GM23248 (cell line): ENCODE results near the gene SLC12A3. TPM values are rescaled to one million over a fixed set of nuclear protein-coding genes. Genes with fewer than 3 reads are reported as not detected.

Source experiments
- DNase-seq: peaks from one replicate; pipeline ENCODE4 v3.0.0-alpha.2; 2015
- H2AFZ ChIP-seq: fragments of 200-600 bp; sonication (generic); 2 replicates; pipeline ENCODE4 v1.6.1; 2016; ENCODE audit warnings: antibody characterized with exemption
- H3F3A ChIP-seq: fragments of 200-600 bp; sonication (generic); 2 replicates; pipeline ENCODE4 v1.6.1; 2016; ENCODE audit warnings: mild to moderate bottlenecking, antibody characterized with exemption, mixed run types; ENCODE audit not compliant: insufficient read depth
- H3K27ac ChIP-seq: fragments of 200-600 bp; sonication (generic); 2 replicates; pipeline ENCODE4 v1.5.1; 2016; ENCODE audit warnings: mild to moderate bottlenecking
- H3K27me3 ChIP-seq: fragments of 200-600 bp; sonication (generic); replicated peaks from 2 replicates; pipeline ENCODE4 v1.6.1; 2016; ENCODE audit warnings: mild to moderate bottlenecking; ENCODE audit not compliant: insufficient read depth
- H3K36me3 ChIP-seq: fragments of 200-600 bp; sonication (generic); 2 replicates; pipeline ENCODE4 v1.6.1; 2016; ENCODE audit warnings: low read depth, mild to moderate bottlenecking
- H3K4me1 ChIP-seq: fragments of 200-600 bp; sonication (generic); 2 replicates; pipeline ENCODE4 v1.6.1; 2016; ENCODE audit warnings: mild to moderate bottlenecking; ENCODE audit not compliant: insufficient read depth
- H3K4me2 ChIP-seq: fragments of 200-600 bp; sonication (generic); one replicate; pipeline ENCODE4 v1.6.1; 2016; ENCODE audit warnings: mild to moderate bottlenecking; ENCODE audit not compliant: unreplicated experiment
- H3K4me3 ChIP-seq: fragments of 200-600 bp; sonication (generic); 2 replicates; pipeline ENCODE4 v1.5.1; 2016; ENCODE audit warnings: mild to moderate bottlenecking
- H3K79me2 ChIP-seq: fragments of 200-600 bp; sonication (generic); 2 replicates; pipeline ENCODE4 v1.6.1; 2016; ENCODE audit warnings: mild to moderate bottlenecking; ENCODE audit not compliant: insufficient read depth
- H3K9ac ChIP-seq: fragments of 200-600 bp; sonication (generic); 2 replicates; pipeline ENCODE4 v1.6.1; 2016; ENCODE audit warnings: mild to moderate bottlenecking
- H3K9me2 ChIP-seq: fragments of 200-600 bp; sonication (generic); 2 replicates; pipeline ENCODE4 v1.6.1; 2016; ENCODE audit warnings: mixed run types, mild to moderate bottlenecking, moderate library complexity; ENCODE audit not compliant: insufficient read depth
- H3K9me3 ChIP-seq: fragments of 200-600 bp; sonication (generic); one replicate; pipeline ENCODE4 v1.6.1; 2017; ENCODE audit warnings: low read depth
- H4K20me1 ChIP-seq: fragments of 200-600 bp; sonication (generic); 2 replicates; pipeline ENCODE4 v1.6.0; 2016; ENCODE audit not compliant: insufficient read depth
- EZH2 ChIP-seq: fragments of 200-600 bp; sonication (generic); IDR thresholded peaks from 2 replicates; pipeline ENCODE4 v1.6.1; 2018; ENCODE audit warnings: antibody characterized with exemption, mild to moderate bottlenecking; ENCODE audit not compliant: insufficient read depth, poor library complexity, severe bottlenecking
- EZH2phosphoT487 ChIP-seq: fragments of 200-600 bp; sonication (generic); IDR thresholded peaks from 2 replicates; pipeline ENCODE4 v1.6.1; 2018; ENCODE audit warnings: antibody characterized with exemption, moderate library complexity, mild to moderate bottlenecking, low read depth; ENCODE audit not compliant: insufficient read depth
- WGBS, 2 experiments: methylation state at CpG; one replicate each; pipeline ENCODE4 v1.1.6; 2015 to 2017; ENCODE audit warnings: low lambda C conversion rate in 2 of 2, low coverage in 1 of 2; ENCODE audit errors: missing lambda C conversion rate in 2 of 2; 5-methylcytosine and 5-hydroxymethylcytosine counted together
- in situ Hi-C: fragments of 300-500 bp; cut with MboI; formaldehyde crosslinking; loops from 2 replicates; pipeline ENCODE4 v1.15.0; 2020
- polyA plus RNA-seq: library from polyadenylated mRNA; unstranded; fragments of >200 nt; fragmentation: Nextera tagmentation; extraction: Ambion mirVana; gene quantifications from 2 replicates; pipeline ENCODE4 v1.2.1, GENCODE V29; 2016
- total RNA-seq: library from RNA; depleted of rRNA; stranded (reverse); fragments of >200 nt; shearing (Covaris generic); gene quantifications from 2 replicates; pipeline ENCODE4 v1.2.3, GENCODE V29; 2014

The SLC12A3 gene
- total and polyA plus RNA-seq, 2 experiments from 2014 or later = not detected

DNA sequence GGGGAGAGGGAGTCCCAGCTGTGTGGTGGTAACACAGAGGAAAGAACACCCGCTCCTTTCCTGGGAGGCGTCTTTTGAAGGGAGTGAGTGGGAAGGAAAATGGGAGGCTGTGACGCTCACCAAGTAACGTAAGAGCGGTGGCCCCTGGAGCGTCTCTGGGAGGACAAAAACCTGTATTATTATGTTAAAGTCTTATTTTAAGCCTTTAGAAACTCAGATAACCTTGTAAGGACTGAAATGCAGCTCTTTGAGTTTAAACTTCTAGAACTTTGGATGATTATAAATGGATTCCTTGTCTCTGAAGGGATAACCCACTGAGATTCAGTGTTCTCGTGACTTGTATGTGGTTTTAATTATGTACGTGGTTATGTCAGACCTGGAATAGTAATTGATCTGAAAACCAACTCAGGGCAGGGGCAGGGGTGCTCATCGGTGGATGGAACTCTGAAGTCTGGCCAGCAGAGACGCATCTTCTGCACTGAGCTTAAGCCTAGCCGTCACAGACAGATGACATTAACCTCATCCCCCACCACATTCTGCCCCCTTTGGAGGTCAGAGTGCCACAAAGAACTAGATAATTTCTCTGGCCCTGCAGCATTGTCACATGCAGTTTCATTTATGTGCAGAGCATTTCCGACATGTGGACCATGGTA, 41.8 kb upstream of the SLC12A3 start:
- 72 to 73% methylated on average over 12 of the region's 12 CpGs for WGBS, 2 experiments

DNA sequence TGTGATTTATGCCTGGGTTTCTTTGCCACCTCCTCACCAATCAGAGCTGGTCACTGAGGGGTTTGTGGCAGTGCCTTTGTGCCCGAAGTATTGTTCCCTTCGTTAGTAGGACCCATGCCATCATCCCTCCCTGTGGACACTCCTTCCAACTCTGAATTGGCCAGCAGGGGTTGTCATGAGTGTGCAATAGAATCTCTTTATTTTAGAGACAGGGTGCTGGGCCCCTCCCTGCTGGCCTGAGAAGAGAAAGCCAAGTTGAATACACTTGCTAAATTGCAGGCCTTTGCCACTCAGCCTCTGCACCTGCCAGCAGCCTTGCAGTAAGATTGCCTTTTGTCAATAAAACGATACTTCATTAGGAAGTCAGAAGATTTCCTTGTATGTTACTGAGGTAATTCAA, 40.7 kb upstream of the SLC12A3 start:
- Histone ChIP-seq H3K9me2 (no peaks in the 10 kb centered on the region), H3K4me3 (no peak overlapping the region), H3K4me2 (no peak overlapping the region), H3K9me3 (no peaks in the 10 kb centered on the region), H3K4me1 (peaks cover 3% of the 10 kb centered on the region), H3K9ac (no peak overlapping the region), H3K27me3 (no peaks in the 10 kb centered on the region), H4K20me1 (no peaks in the 10 kb centered on the region), H3K36me3 (no peaks in the 10 kb centered on the region; the same call in 1 of the 2 replicates), H3K27ac (no peak overlapping the region), H3F3A (0 out of 2 replicates have a peak, but pooled peaks cover 4% of the 10 kb centered on the region), H2AFZ (no peak overlapping the region), H3K79me2 (no peaks in the 10 kb centered on the region)
- TF ChIP-seq EZH2phosphoT487 (no peak), EZH2 (no peak)
- in situ Hi-C loops = no loop called here
- 20 to 34% methylated on average over 3 of the region's 3 CpGs for WGBS, 2 experiments
- DNase-seq = peak; percentile 51

More for the DNA sequence above, 41.8 kb upstream of the SLC12A3 start:
- Histone ChIP-seq H2AFZ (no peak overlapping the region), H3K36me3 (peaks cover 4% of the 10 kb centered on the region; the same call in 1 of the 2 replicates), H3K9me2 (no peaks in the 10 kb centered on the region), H3K79me2 (no peaks in the 10 kb centered on the region), H3K4me2 (no peak overlapping the region), H3K9ac (no peak overlapping the region), H3K4me3 (no peak overlapping the region), H3K4me1 (peaks cover 3% of the 10 kb centered on the region), H3K27me3 (no peaks in the 10 kb centered on the region), H3F3A (0 out of 2 replicates have a peak, but pooled peaks cover 4% of the 10 kb centered on the region), H3K9me3 (no peaks in the 10 kb centered on the region), H3K27ac (no peak overlapping the region), H4K20me1 (no peaks in the 10 kb centered on the region)
- no peak for DNase-seq
- no peak for TF ChIP-seq EZH2
- no peak for TF ChIP-seq EZH2phosphoT487
- in situ Hi-C loops = no loop called here

DNA sequence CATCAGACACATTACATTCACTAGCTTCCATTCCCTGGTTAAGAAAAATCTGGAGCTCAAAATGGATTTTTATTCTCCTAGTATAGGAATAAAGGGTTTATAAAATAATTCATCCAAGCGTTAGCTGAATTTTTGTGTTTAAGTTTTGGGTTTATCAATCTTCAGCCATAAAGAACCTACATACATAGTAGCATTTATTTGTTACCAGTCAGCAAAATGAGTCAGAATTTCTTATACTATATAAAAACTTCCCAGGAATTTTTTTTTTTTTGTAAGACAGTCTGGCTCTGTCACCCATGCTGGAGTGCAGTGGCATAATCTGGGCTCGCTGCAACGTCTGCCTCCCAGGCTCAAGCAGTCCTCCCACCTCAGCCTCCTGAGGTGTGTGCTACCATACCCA, 40.2 kb upstream of the SLC12A3 start:
- H3K4me3 ChIP-seq = no peak overlapping the region

DNA sequence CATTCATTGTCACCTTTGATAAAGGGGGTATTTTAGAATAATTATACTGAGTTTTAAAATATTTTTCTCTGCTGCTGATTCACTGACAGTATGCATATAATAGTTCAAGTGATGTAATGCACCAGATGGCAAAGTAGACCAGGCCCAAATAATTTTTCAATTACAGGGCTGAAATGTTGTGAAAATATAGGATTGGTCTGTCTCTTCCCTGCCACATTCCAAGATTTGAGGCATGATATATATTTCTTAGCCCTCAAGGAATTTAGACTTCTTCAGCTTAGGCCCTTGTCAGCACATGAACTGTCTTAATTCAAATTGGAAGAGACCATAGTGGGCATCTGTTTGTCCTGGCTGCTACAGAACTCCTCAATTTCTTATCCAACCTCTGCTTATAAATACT, 39.2 kb upstream of the SLC12A3 start:
- no peak overlapping the region for H3K9ac ChIP-seq
- no peak overlapping the region for H3K4me2 ChIP-seq
- peaks cover 9% of the 10 kb centered on the region for H3K4me1 ChIP-seq
- no peaks in the 10 kb centered on the region for H3K9me2 ChIP-seq
- no peaks in the 10 kb centered on the region for H3K27me3 ChIP-seq
- H2AFZ ChIP-seq = no peak overlapping the region
- 0 out of 2 replicates have a peak, but pooled peaks cover 4% of the 10 kb centered on the region for H3F3A ChIP-seq
- no peak overlapping the region for H3K4me3 ChIP-seq
- peak; percentile 33 for DNase-seq
- H3K27ac ChIP-seq = 0 out of 2 replicates have a peak overlapping the region, but pooled peaks have one; percentile 22
- H3K36me3 ChIP-seq = no peaks in the 10 kb centered on the region
- H4K20me1 ChIP-seq = no peaks in the 10 kb centered on the region
- TF ChIP-seq EZH2 (no peak), EZH2phosphoT487 (no peak)
- in situ Hi-C loops = no loop called here
- no peaks in the 10 kb centered on the region for H3K79me2 ChIP-seq
- no peaks in the 10 kb centered on the region for H3K9me3 ChIP-seq

More for the DNA sequence above, 40.2 kb upstream of the SLC12A3 start:
- no peaks in the 10 kb centered on the region for H4K20me1 ChIP-seq
- no peak for TF ChIP-seq EZH2phosphoT487
- no peak for TF ChIP-seq EZH2
- no peak overlapping the region for H3K9ac ChIP-seq
- WGBS, 2 experiments = 92 to 94% methylated on average over 3 of the region's 3 CpGs
- H3K36me3 ChIP-seq = no peaks in the 10 kb centered on the region; the same call in 1 of the 2 replicates
- no peak for DNase-seq
- no peak overlapping the region for H2AFZ ChIP-seq
- no peak overlapping the region for H3K4me2 ChIP-seq
- H3K27me3 ChIP-seq = no peaks in the 10 kb centered on the region
- H3K4me1 ChIP-seq = peaks cover 3% of the 10 kb centered on the region
- no peaks in the 10 kb centered on the region for H3K9me2 ChIP-seq
- 0 out of 2 replicates have a peak, but pooled peaks cover 4% of the 10 kb centered on the region for H3F3A ChIP-seq
- no peak overlapping the region for H3K27ac ChIP-seq
- H3K79me2 ChIP-seq = no peaks in the 10 kb centered on the region
- H3K9me3 ChIP-seq = no peaks in the 10 kb centered on the region
- in situ Hi-C loops = no loop called here
